ENCODE data around the gene SCGB1C2.

- no peak for TF ChIP-seq EZH2phosphoT487 (IDR thresholded peaks at IDR 0.05; ENCODE audit: insufficient read depth, low read depth)
- no peak for TF ChIP-seq EZH2 (IDR thresholded peaks at IDR 0.05; ENCODE audit: insufficient read depth, poor library complexity, severe bottlenecking)
Measured at GRCh38 chr17:149231-149630, 11.9 kb downstream of the SCGB1C2 start.

All from GM23248 (cell line).